Left lung (tissue), 10 donors: ENCODE measurements around the gene ALPL. TPM values are rescaled to one million over a fixed set of nuclear protein-coding genes. Genes with fewer than 3 reads are reported as not detected.
"Not testable (repeated sequence)": the region's sequence is repeated elsewhere in the genome, so short reads cannot be mapped to it uniquely, and the experiment has no call there.

ENCODE experiments used
- ATAC-seq: fragments of 200-7000 bp; cut with Tn5 transposase; one replicate; pipeline ENCODE4 v1.9.1; 2020; ENCODE audit warnings: moderate library complexity
- DNase-seq, 4 donors: peaks; one replicate each; pipeline ENCODE4 v3.0.0-alpha.2; 2013 to 2020
- H3K27ac ChIP-seq, 2 donors: fragments of 200-600 bp; sonication (generic) in 1 of 2; one replicate each; pipeline versions ENCODE4 v1.5.0 to v1.8.0; 2020 to 2021
- H3K27me3 ChIP-seq, 2 donors: fragments of 200-600 bp; sonication (generic) in 1 of 2; one replicate each; pipeline versions ENCODE4 v1.5.0 to v1.8.0; 2020 to 2021
- H3K36me3 ChIP-seq, 2 donors: fragments of 200-600 bp; sonication (generic) in 1 of 2; one replicate each; pipeline versions ENCODE4 v1.5.0 to v1.8.0; 2020 to 2021
- H3K4me1 ChIP-seq, 2 donors: fragments of 200-600 bp; one replicate each; pipeline ENCODE4 v1.8.0; 2021
- H3K4me3 ChIP-seq, 2 donors: fragments of 200-600 bp; sonication (generic) in 1 of 2; one replicate each; pipeline versions ENCODE4 v1.5.0 to v1.8.0; 2020 to 2021; ENCODE audit warnings: mild to moderate bottlenecking in 1 of 2
- H3K9me3 ChIP-seq, 2 donors: fragments of 200-600 bp; sonication (generic) in 1 of 2; one replicate each; pipeline versions ENCODE4 v1.5.0 to v1.8.0; 2020 to 2021
- intact Hi-C, 2 donors: fragments of 100-400 bp; cut with DNase I; formaldehyde crosslinking; loops; one replicate each; pipeline versions ENCODE4 v1.11.2 to v1.14.2; 2022
- polyA plus RNA-seq, 6 donors: library from polyadenylated mRNA; unstranded; fragments of 120-200 nt; gene quantifications; one replicate each; pipeline ENCODE4 v1.2.1, GENCODE V29; 2013; ENCODE audit not compliant: insufficient read length in 6 of 6
- total RNA-seq, 2 donors: library from RNA; stranded (reverse); fragmentation: NEBNext Ultra II Directional; extraction: Animal tissue kit (Norgen Biotek cat#: 25700); gene quantifications; one replicate each; pipeline ENCODE4 v1.2.1, GENCODE V29; 2021
- TF ChIP-seq, protein P1 (sequence below), 2 donors: fragments of 200-600 bp; sonication (generic) in 1 of 2; IDR thresholded peaks; one replicate each; pipeline versions ENCODE4 v1.5.0 to v1.8.0; 2021; ENCODE audit warnings: antibody characterized with exemption in 2 of 2
- donor health status: DM: no; HTN: yes; CAD: no.
- donor health status: DM: no; HTN: no; CAD: no.

The ALPL gene
- total and polyA plus RNA-seq, 8 donors, result 1.0 to 198 (median 1.5) TPM

- H3K9me3 ChIP-seq, result no peaks in the 10 kb centered on the region
- intact Hi-C loops, result loop anchor here in 1 of 2 donors (10.0 kb wide), 1 partner anchor 136 kb away; no protein-coding TSS in a partner anchor
- no peak overlapping the region for H3K4me3 ChIP-seq
- peaks cover 0 to 12% of the 10 kb centered on the region in 2 donors for H3K4me1 ChIP-seq
- ATAC-seq (no peak), DNase-seq (no peak)
- TF ChIP-seq, protein P1, sequence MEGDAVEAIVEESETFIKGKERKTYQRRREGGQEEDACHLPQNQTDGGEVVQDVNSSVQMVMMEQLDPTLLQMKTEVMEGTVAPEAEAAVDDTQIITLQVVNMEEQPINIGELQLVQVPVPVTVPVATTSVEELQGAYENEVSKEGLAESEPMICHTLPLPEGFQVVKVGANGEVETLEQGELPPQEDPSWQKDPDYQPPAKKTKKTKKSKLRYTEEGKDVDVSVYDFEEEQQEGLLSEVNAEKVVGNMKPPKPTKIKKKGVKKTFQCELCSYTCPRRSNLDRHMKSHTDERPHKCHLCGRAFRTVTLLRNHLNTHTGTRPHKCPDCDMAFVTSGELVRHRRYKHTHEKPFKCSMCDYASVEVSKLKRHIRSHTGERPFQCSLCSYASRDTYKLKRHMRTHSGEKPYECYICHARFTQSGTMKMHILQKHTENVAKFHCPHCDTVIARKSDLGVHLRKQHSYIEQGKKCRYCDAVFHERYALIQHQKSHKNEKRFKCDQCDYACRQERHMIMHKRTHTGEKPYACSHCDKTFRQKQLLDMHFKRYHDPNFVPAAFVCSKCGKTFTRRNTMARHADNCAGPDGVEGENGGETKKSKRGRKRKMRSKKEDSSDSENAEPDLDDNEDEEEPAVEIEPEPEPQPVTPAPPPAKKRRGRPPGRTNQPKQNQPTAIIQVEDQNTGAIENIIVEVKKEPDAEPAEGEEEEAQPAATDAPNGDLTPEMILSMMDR (IDR thresholded peaks at IDR 0.05), result no peak
- H3K27ac ChIP-seq, result no peak overlapping the region
- H3K27me3 ChIP-seq, result no peaks in the 10 kb centered on the region
- H3K36me3 ChIP-seq, result peaks cover 0 to 4% of the 10 kb centered on the region in 2 donors
Measured at GRCh38 chr1:21518774-21519455, 9.7 kb downstream of the ALPL start.

- not testable (repeated sequence) for H3K4me3 ChIP-seq, DNase-seq, ATAC-seq, H3K27ac ChIP-seq, H3K36me3 ChIP-seq, H3K27me3 ChIP-seq, H3K9me3 ChIP-seq
- H3K4me1 ChIP-seq, result peaks cover 0 to 12% of the 10 kb centered on the region in 2 donors
- intact Hi-C loops, result loop anchor here in 1 of 2 donors (10.0 kb wide), 1 partner anchor 135 kb away; no protein-coding TSS in a partner anchor
Measured at GRCh38 chr1:21519486-21520070, 10.4 kb downstream of the ALPL start.

DNA sequence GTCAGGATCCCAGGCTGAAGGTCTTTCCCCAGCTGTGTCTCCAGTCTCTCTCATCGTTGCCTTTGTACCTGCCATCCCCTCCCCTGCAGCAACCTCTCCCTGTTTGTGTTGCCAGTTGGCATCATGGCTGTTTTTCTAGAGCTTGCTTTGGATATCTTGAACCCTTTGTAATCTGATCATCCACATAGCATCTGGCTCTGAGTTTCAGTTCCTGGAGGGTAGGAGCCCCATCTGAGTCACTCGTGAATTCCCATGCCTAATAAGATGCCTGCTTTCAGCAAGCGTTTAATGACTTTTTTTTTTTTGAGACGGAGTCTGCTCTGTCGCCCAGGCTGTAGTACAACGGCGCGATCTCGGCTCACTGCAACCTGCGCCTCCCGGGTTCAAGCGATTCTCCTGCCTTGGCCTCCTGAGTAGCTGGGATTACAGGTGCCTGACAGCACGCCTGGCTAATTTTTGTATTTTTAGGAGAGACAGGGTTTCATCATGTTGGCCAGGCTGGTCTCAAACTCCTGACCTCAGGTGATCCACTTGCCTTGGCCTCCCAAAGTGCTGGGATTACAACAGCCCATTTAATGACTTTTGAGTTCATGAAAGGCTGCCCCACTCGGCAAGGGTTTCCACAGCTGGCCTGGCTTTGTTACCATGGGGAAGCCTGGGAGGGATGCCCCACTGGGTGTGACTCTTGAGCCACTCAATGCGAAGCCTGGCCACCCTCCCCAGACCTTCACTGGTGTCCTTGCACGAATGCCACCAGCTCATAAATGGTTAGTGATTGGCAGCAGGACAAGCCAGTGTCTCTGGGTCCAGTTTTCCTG, 11.9 kb downstream of the ALPL start:
- Histone ChIP-seq H3K9me3 (no peaks in the 10 kb centered on the region), H3K4me3 (no peak overlapping the region), H3K36me3 (no peaks in the 10 kb centered on the region), H3K4me1 (peaks cover 8 to 23% of the 10 kb centered on the region in 2 donors), H3K27ac (no peak overlapping the region), H3K27me3 (no peaks in the 10 kb centered on the region)
- no peak for ATAC-seq
- no peak for DNase-seq
- intact Hi-C loops, result no loop called here
- TF ChIP-seq, protein P1 (IDR thresholded peaks at IDR 0.05), result no peak

GRCh38 chr1:21521717-21522060, 12.5 kb downstream of the ALPL start:
- intact Hi-C loops, result no loop called here
- H3K27ac ChIP-seq, result no peak overlapping the region
- H3K4me1 ChIP-seq, result peaks cover 8 to 23% of the 10 kb centered on the region in 2 donors
- no peaks in the 10 kb centered on the region for H3K36me3 ChIP-seq
- DNase-seq (no peak), ATAC-seq (no peak)
- no peak overlapping the region for H3K4me3 ChIP-seq
- TF ChIP-seq, protein P1 (IDR thresholded peaks at IDR 0.05), result no peak
- no peaks in the 10 kb centered on the region for H3K27me3 ChIP-seq
- H3K9me3 ChIP-seq, result no peaks in the 10 kb centered on the region

- intact Hi-C loops, result no loop called here
- TF ChIP-seq, protein P1 (IDR thresholded peaks at IDR 0.05), result no peak
Measured at GRCh38 chr1:21522525-21523038, 13.4 kb downstream of the ALPL start.

More at GRCh38 chr1:21522525-21523038, 13.4 kb downstream of the ALPL start:
- H3K36me3 ChIP-seq, result no peaks in the 10 kb centered on the region
- no peaks in the 10 kb centered on the region for H3K9me3 ChIP-seq
- no peak for DNase-seq
- H3K4me3 ChIP-seq, result no peak overlapping the region
- H3K27ac ChIP-seq, result no peak overlapping the region
- no peak for ATAC-seq
- no peaks in the 10 kb centered on the region for H3K27me3 ChIP-seq
- H3K4me1 ChIP-seq, result peaks cover 8 to 23% of the 10 kb centered on the region in 2 donors
